ENCODE data around the gene ANGPT4.

GRCh38 chr20:848193-848592 lies 67.9 kb downstream of the ANGPT4 start:
- TF ChIP-seq CTCF (IDR thresholded peaks at IDR 0.05) = no peak
- TF ChIP-seq POLR2A (IDR thresholded peaks at IDR 0.05) = no peak
- no peak for TF ChIP-seq EP300 (IDR thresholded peaks at IDR 0.05)

All from tibial nerve (tissue), 4 donors.